Measurements from ENCODE around the gene FAM219A.
"Not testable (repeated sequence)": the region's sequence is repeated elsewhere in the genome, so short reads cannot be mapped to it uniquely, and the experiment has no call there.

- TF ChIP-seq CTCF, POLR2A (IDR thresholded peaks at IDR 0.05): not testable (repeated sequence)
These were observed 105.4 kb downstream of the FAM219A start for GRCh38 chr9:34352957-34353356.
